ENCODE data around the gene PARVB.

The PARVB gene

GRCh38 chr22:44024288-44024921 lies at the start of gene PARVB:
Gene PARVB (plus strand): TSS chr22:44024302. CDS start chr22:44024340, 38 bp downstream.
- no peak for DNase-seq

- no peak for DNase-seq
Observed at GRCh38 chr22:43975041-43975440, 49.1 kb upstream of the PARVB start.

GRCh38 chr22:43976861-43977795 lies 47.0 kb upstream of the PARVB start:
- no peak for DNase-seq

- DNase-seq: no peak
Observed at GRCh38 chr22:43978558-43978957, 45.5 kb upstream of the PARVB start.

- DNase-seq: no peak
Observed at GRCh38 chr22:43980579-43980978, 43.5 kb upstream of the PARVB start.

- DNase-seq: no peak
Observed at GRCh38 chr22:43980996-43981395, 43.1 kb upstream of the PARVB start.

- no peak for DNase-seq
Observed at GRCh38 chr22:43983808-43984207, 40.3 kb upstream of the PARVB start.

GRCh38 chr22:43985532-43985931 lies 38.6 kb upstream of the PARVB start:
- DNase-seq: no peak

- DNase-seq: no peak
Observed at GRCh38 chr22:43988116-43988820, 35.8 kb upstream of the PARVB start.

GRCh38 chr22:43988960-43989359 lies 35.1 kb upstream of the PARVB start:
- no peak for DNase-seq

- DNase-seq: no peak
Observed at GRCh38 chr22:43990044-43990443, 34.1 kb upstream of the PARVB start.

- no peak for DNase-seq
Observed at GRCh38 chr22:43991316-43992020, 32.6 kb upstream of the PARVB start.

GRCh38 chr22:43992331-43992821 lies 31.7 kb upstream of the PARVB start:
- DNase-seq: no peak

- peak; percentile 20 for DNase-seq
Observed at GRCh38 chr22:43993072-43993760, 30.9 kb upstream of the PARVB start.

GRCh38 chr22:43994006-43994405 lies 30.1 kb upstream of the PARVB start:
- no peak for DNase-seq

- no peak for DNase-seq
Observed at GRCh38 chr22:43994416-43994815, 29.7 kb upstream of the PARVB start.

- DNase-seq: no peak
Observed at GRCh38 chr22:43995057-43995685, 28.9 kb upstream of the PARVB start.

- no peak for DNase-seq
Observed at GRCh38 chr22:43995798-43996169, 28.3 kb upstream of the PARVB start.

- no peak for DNase-seq
Observed at GRCh38 chr22:43996170-43996980, 27.7 kb upstream of the PARVB start.

- DNase-seq: no peak
Observed at GRCh38 chr22:43996981-43997265, 27.2 kb upstream of the PARVB start.

GRCh38 chr22:43998679-43999264 lies 25.3 kb upstream of the PARVB start:
- DNase-seq: no peak
